Measurements from ENCODE around the gene ING4. TPM values are rescaled to one million over a fixed set of nuclear protein-coding genes. Genes with fewer than 3 reads are reported as not detected.

The ING4 gene
- total RNA-seq, 1 experiment from 2014 or later, result 20.1 TPM

DNA sequence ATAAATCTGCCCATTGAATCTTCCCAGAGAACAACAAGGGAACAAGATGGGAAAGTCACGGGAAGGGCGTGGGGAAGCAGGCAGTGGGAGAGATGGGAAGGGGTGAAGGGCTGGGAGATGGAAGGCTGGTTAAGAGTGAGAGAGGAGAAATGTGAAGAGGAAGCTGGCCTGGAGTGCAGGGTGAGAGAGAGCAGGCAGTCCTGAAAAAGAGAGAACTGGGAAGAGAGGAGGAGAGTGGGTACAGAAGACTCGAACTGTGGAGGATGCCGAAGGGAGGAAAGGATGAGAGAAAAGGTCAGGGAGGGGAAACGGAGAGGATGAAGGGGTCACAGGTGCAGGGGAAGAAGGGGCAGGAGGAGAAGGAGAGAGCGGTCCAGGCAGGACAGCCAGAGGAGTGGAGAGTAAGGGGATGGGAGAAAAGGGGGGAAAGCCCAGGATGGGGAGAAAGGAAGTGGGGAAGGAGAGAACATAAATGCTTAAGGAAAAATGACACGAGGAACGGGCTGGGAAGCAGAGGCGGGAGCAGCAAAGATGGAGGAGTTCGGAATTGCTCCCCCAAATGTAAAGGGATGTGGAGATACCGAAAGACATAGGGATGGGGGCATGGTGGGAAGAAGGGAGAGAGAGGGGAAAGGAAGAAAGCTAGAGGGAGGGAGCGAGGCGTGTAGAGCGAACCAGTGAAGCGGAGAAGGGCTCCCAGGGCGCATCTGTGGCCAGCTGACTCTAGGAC is 36.5 kb upstream of the ING4 start:
- Mint-ChIP-seq H3K27ac (peak overlapping the region in 1 of 3 experiments; percentile 15; a peak in 3 of 7 replicates), H3K4me3 (peak overlapping the region; percentile 74 to 92), H3K27me3 (ENCODE audit: low read depth) (peaks cover 63% of the 10 kb centered on the region), H3K4me1 (peaks cover 23 to 27% of the 10 kb centered on the region in 2 experiments), H3K9me3 (peaks cover 0 to 2% of the 10 kb centered on the region in 2 experiments; a peak in 2 of 5 replicates), H3K36me3 (ENCODE audit: insufficient read depth in 1 of 3, low read depth in 3 of 3) (peaks cover 2 to 16% (median 7%) of the 10 kb centered on the region in 3 experiments)
- Histone ChIP-seq H4K5ac (ENCODE audit: insufficient read length, low read depth, low read length) (no peak overlapping the region), H4K20me1 (ENCODE audit: control insufficient read depth, insufficient read depth, insufficient read length) (no peaks in the 10 kb centered on the region), H2BK12ac (ENCODE audit: insufficient read length, low read depth, low read length) (no peak overlapping the region), H3T11ph (ENCODE audit: low read length) (no peak overlapping the region), H3K27me3 (ENCODE audit: insufficient read depth, low read length) (peaks cover 3% of the 10 kb centered on the region; the same call in 1 of the 2 replicates), H3K14ac (ENCODE audit: insufficient read depth, low read length) (no peak overlapping the region), H3K56ac (ENCODE audit: insufficient read length, low read depth, low read length) (no peak overlapping the region), H2AK5ac (ENCODE audit: insufficient read length, low read length) (no peak overlapping the region), H3K79me2 (ENCODE audit: insufficient read depth, low read length) (no peaks in the 10 kb centered on the region), H2AFZ (ENCODE audit: low read length) (no peak overlapping the region), H4K8ac (replicated peaks; ENCODE audit: insufficient read length, low read depth, low read length) (no peak overlapping the region), H2BK20ac (ENCODE audit: low read depth, low read length, poor library complexity, severe bottlenecking) (no peak overlapping the region), H4K91ac (ENCODE audit: insufficient read length, low read depth, low read length) (no peak overlapping the region), H3K79me1 (ENCODE audit: insufficient read depth, low read depth, low read length, poor library complexity, severe bottlenecking) (no peaks in the 10 kb centered on the region), H3K18ac (ENCODE audit: insufficient read length, low read depth, low read length) (no peak overlapping the region), H2BK5ac (ENCODE audit: insufficient read length, low read length) (no peak overlapping the region), H2BK120ac (ENCODE audit: low read depth, low read length, poor library complexity, severe bottlenecking) (no peak overlapping the region), H3K23me2 (ENCODE audit: insufficient read length, low read depth, low read length, poor library complexity, severe bottlenecking) (peaks cover 17% of the 10 kb centered on the region), H3K27ac (ENCODE audit: insufficient read length, low read depth, low read length) (no peak overlapping the region), H3K9me3 (ENCODE audit: control insufficient read depth, low read depth, low read length) (no peaks in the 10 kb centered on the region), H3K9ac (ENCODE audit: extremely low read depth, insufficient read length, low read length) (peak overlapping the region; percentile 10), H3K4me1 (ENCODE audit: insufficient read depth, low read length) (peaks cover 4% of the 10 kb centered on the region), H2BK15ac (ENCODE audit: low read depth, low read length) (no peak overlapping the region), H3K4me2 (ENCODE audit: insufficient read depth, insufficient read length, low read length) (peak overlapping the region; percentile 79), H3K23ac (ENCODE audit: insufficient read length, low read depth, low read length) (no peak overlapping the region), H3K4ac (ENCODE audit: low read depth, low read length) (no peak overlapping the region)
- no peak for DNase-seq
- WGBS (ENCODE audit: extremely low coverage, insufficient read length, low lambda C conversion rate), result no CpG with 5 or more reads among the region's 16 CpGs
- TF ChIP-seq, protein P1, sequence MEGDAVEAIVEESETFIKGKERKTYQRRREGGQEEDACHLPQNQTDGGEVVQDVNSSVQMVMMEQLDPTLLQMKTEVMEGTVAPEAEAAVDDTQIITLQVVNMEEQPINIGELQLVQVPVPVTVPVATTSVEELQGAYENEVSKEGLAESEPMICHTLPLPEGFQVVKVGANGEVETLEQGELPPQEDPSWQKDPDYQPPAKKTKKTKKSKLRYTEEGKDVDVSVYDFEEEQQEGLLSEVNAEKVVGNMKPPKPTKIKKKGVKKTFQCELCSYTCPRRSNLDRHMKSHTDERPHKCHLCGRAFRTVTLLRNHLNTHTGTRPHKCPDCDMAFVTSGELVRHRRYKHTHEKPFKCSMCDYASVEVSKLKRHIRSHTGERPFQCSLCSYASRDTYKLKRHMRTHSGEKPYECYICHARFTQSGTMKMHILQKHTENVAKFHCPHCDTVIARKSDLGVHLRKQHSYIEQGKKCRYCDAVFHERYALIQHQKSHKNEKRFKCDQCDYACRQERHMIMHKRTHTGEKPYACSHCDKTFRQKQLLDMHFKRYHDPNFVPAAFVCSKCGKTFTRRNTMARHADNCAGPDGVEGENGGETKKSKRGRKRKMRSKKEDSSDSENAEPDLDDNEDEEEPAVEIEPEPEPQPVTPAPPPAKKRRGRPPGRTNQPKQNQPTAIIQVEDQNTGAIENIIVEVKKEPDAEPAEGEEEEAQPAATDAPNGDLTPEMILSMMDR (conservative IDR thresholded peaks at IDR 0.05), result no peak

Measured in H9 (cell line).